Stimulated activated CD4-positive, alpha-beta T cell treated with anti-CD3 and anti-CD28 coated beads, Interleukin-4, amount 100 ng/mL, for 1 hour (primary cell): ENCODE data around the gene CPSF4L.
"Not testable (repeated sequence)": the region's sequence is repeated elsewhere in the genome, so short reads cannot be mapped to it uniquely, and the experiment has no call there.

Experiments used
- DNase-seq: peaks from one replicate; pipeline ENCODE4 v3.0.0-alpha.2; 2020

CPSF4L gene

DNA sequence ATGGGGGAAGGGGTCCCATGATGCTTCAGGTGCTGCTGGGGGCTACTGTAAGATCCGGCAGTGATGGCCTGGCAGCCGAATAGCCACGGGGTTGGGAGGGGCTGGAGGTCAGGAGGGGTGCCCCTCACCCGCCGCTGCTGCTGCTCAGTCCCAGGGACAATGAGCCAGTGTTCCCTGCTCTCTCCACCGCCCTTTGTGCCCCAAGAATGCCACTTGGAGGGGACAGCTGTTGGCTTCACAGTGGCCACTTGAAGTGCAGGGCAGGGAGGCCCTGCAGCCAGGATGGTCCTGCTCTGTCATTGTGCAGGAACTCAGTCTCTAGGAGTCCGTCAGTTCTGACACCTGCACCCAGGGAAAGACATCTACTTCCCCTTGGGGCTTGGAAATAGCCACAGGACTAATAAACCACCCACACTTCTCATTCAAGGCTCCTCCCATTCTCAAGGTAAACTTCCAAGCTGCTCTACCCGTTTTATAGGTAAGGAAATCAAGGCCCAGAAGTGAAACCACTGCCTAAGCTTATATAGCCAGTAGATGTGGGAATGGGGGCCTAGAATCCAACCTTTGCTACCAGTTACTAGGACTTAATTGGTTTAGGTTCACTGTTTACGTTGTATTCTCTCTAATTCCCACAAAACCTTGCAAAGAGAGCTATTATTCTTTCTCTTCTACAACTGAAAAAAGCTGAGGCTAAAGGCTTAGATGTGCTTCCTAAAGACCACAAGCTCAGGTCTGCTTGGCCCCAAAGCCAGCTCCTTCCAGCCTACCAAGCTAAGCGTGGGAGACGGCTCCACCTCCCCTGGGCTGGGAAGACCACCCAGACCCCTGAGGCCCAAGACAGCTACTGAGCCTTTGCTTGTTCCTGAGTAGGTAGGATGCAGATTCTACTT is 6.2 kb upstream of the CPSF4L start:
- no peak for DNase-seq

DNA sequence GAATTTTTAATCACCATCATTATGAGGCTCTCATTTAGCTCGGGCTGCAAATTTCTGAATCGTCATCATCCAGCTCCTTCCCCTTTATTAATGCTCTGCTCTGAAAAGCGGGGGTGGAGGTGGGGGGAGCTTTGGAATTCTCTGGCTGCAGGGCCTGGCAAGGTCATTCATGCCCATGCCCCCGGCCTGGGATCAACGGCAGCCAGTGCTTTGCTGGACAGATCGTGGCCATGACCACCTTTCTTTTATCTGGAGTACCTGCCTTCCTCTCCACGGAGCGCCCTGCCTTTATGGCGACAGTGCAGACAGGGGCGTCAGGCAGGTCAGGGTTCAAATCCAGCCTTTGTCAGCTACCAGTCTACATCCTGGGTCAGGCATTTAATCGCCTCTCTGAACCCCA is 5.1 kb upstream of the CPSF4L start:
- no peak for DNase-seq

GRCh38 chr17:73265646-73266640 is 4.3 kb upstream of the CPSF4L start:
- no peak for DNase-seq

DNA sequence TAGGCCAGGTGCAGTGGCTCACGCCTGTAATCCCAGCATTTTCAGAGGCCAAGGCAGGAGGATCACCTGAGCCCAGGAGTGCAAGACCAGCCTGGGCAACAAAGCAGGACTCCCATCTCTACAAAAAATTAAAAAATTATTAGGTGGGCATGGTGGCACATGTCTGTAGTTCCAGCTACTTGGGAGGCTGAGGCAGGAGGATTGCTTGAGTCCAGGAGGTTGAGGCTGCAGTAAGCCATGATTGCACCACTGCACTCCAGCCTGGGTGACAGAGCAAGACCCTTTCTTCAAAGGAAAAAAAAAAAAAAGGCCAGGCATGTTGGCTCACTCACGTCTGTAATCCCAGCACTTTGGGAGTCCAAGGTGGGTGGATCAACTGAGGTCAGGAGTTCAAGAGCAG is 2.8 kb upstream of the CPSF4L start:
- DNase-seq: not testable (repeated sequence)

DNA sequence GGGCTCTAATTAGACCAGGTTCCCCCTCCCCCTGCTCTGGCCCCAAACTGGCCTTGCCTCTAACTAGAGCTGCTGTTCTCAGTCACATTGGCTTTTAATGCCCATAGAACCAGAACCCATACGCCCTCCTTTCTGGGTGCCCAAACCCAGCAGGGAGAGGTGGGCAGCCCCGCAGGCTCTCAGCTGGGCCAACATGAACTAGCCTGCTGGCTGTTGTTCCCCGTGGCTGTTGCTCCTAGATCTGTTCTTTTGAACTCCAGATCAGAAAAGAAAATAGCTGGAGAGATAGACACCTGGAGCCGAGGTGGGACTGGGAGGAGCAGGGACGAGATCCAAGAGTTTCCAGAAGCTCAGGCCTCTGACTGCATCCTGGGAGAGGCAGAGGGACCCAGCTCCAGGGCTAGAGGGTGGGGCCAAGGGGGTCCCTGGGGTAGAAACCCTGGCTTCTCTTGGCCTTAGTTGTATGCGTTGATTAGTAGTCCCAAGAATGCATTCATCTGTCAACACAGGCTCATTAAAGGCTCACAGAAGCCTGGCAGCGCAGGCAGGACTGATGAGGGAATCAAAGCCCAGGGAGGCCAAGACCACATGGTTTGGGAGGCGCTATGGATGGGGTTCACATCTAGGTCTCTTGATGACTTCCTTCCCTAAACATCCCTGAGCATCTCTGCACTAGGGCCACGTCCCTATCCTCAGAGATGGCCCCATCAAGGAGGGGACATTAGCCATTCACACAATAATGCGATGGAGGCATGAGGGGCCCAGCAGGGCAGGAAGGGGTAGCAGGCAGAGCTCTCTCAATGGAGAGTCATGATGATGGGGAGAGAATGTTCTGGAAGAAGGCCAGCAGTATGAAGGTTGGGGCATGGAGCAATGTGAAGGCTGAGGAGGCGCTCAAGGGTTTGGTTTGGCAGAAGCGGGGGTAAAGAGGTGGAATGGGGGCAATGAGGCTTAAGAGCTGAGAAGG is 1.3 kb upstream of the CPSF4L start:
- DNase-seq: no peak

DNA sequence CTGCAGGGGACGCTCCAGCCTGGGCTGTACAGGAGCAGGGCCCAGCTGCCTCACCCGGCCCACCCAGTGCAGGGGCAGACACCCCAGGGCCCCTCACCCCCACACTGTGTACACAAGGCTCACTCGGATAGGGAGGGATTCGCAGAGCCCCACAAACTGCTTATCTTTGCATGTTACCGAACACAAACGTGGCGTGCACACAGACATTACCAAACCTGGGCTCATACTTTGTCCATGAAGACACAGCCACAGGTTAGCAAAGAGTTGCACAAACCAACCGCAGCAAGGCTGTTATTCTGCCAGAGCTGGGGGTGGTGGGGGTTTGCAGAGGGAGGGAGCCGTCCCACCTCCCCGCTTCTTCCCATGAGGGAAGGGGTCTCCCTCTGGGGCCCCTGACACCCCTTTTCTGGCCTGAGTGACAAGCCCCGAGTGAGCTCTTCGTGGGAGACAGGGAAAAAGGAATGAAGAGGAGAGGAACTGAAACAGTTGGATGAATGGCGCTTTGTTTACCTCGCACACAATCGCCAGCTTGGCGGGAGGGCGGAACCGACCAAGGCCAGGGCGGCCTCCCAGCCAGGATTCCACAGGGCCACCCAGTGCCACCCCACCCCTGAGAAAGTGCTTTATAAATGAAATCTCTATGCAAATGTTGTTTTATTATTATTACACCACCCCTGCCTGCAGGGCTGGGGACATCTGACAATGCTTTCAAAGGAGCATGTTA is 434 bp upstream of the CPSF4L start:
- no peak for DNase-seq

- DNase-seq: no peak
Measured at GRCh38 chr17:73257516-73257915, 4.2 kb downstream of the CPSF4L start.

GRCh38 chr17:73256220-73256619 is 5.5 kb downstream of the CPSF4L start:
- no peak for DNase-seq

GRCh38 chr17:73255671-73256181 is 6.0 kb downstream of the CPSF4L start:
- peak; percentile 59 for DNase-seq

DNA sequence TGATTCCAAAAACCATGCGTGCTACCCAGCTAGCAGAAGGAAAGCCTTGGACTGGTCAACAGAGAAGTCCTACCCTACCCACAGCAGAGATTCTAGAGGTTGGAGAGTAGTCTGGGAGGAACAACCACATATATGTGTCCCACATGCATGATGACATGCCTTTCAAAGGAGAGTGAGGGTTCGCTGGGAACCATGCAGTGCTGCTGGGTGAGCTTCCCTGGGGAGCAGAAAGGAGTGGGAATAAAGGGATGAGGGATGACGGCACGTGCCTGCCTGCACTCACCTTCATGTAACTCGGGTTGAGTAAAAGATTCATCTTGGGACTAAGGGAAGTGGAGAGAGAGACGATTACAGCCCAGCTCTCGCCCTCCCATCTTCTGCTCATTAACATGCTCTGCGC is 9.8 kb downstream of the CPSF4L start:
- no peak for DNase-seq

GRCh38 chr17:73250851-73251640 is 10.6 kb downstream of the CPSF4L start:
- no peak for DNase-seq

DNA sequence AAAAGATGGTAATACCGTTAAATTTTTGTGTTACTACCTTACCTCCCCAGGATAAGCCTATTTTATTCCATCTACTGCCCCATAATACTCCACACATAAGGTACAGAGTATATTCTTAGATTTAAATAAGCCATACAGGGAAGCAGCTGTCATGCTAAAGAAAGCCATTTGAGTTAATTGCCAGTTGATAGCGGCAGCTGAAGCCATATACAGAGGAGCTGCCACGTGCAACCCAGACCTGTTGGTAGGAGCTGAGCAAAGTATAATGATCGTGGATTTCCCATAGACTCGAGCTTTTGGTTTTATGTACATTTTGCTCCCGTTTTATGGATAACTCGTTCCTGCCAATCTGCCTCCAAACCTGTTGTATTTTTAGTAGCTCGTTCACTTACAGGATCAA is 12.0 kb downstream of the CPSF4L start:
- DNase-seq: no peak

GRCh38 chr17:73248532-73248931 is 13.1 kb downstream of the CPSF4L start:
- no peak for DNase-seq

DNA sequence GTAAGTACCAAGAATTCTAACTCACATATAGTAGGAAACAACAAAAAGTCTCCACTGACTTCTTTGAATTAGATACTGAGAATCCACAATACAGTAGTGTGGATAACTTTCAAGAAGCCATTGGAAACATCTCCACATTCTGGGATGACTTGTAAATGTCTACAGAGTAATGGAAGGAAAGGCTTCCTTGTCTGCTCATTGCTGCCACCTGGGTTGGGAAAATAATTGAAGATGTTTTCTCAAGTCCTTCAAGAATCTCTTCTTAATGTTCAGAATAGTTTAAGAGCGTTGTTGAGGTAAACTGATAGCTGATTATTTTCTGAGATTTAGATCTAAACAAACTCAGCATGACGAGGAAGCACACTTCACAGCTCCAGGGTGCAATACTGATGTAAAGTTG is 14.0 kb downstream of the CPSF4L start:
- no peak for DNase-seq

GRCh38 chr17:73240561-73240960 is 21.1 kb downstream of the CPSF4L start:
- DNase-seq: no peak

GRCh38 chr17:73237714-73238113 is 24.0 kb downstream of the CPSF4L start:
- no peak for DNase-seq

DNA sequence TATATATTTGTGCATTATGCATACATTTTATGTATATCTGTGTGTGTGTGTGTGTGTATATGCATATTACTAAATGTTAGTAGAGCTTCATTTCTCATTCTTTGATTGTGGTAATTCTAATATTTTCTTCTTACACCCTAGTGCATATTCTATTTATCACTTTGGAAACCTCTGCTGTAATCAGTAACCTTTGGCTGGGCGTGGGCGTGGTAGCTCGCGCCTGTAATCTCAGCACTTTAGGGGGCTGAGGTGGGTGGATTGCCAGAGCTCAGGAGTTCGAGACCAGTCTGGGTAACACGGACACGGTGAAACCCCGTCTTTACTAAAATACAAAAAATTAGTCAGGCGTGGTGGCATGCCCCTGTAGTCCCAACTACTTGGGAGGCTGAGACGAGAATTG is 26.9 kb downstream of the CPSF4L start:
- no peak for DNase-seq

- DNase-seq: peak; percentile 39
Measured at GRCh38 chr17:73232587-73233373, 28.9 kb downstream of the CPSF4L start.

DNA sequence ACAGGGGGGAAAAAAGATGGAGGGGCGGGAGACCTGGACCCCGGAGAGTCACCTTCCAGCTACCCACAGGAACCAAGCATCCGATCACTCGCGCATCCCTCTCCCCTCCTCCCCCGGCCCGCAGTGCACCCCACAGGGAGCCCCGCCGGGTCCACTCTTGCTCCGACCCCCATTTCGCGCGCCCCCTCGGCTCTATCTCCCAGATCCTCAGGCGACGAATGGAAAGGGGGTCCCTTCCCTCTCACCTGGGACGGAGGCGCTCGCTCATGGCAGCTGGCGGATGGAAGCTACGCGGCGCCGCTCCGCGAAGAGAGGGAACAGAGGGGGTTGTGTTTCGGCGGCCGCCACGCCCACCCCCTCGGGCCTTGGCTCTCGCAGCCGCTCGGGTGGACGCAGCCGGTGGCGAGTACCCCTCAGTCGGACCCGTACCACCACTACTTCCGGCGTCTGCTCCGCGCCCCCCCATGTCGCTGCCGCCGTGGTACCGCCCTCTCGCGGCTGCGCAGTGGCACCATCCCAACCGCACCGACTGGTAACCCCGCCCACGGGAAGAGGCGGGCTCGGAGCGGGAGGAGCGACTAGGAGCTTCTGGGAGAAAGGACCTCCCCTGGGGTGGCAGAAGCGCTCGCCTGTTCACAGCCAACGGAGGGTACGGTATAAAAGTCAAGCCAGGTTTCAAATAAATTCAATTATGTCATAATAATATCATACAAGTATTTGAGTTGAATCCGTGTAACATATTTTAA is 29.7 kb downstream of the CPSF4L start:
- peak; percentile 99 for DNase-seq
